ENCODE measurements around the gene ENDOU.

ENDOU gene

GRCh38 chr12:47753021-47754001 lies 28.0 kb upstream of the ENDOU start:
- Histone ChIP-seq H4K20me1 (ENCODE audit: insufficient read depth, low read length, poor library complexity, severe bottlenecking) (no peaks in the 10 kb centered on the region), H3K79me2 (ENCODE audit: insufficient read depth, low read length) (peaks cover 35% of the 10 kb centered on the region), H3K9me3 (ENCODE audit: insufficient read depth, low read depth, low read length) (no peaks in the 10 kb centered on the region), H3K9me2 (replicated peaks; ENCODE audit: low read depth, low read length) (no peaks in the 10 kb centered on the region), H2AFZ (ENCODE audit: low read length) (no peak overlapping the region), H3K36me3 (ENCODE audit: insufficient read depth, low read length) (no peaks in the 10 kb centered on the region; the same call in 1 of the 2 replicates), H3K4me1 (ENCODE audit: insufficient read depth, low read length, poor library complexity, severe bottlenecking) (peaks cover 57% of the 10 kb centered on the region), H3K4me3 (ENCODE audit: low read length, poor library complexity, severe bottlenecking) (peak overlapping the region; percentile 66), H3K4me2 (ENCODE audit: low read depth, low read length, poor library complexity, severe bottlenecking) (peak overlapping the region; percentile 74), H3K27me3 (ENCODE audit: insufficient read depth, low read length, poor library complexity, severe bottlenecking) (no peaks in the 10 kb centered on the region), H3K9ac (ENCODE audit: low read depth, low read length, poor library complexity, severe bottlenecking) (peak overlapping the region; percentile 67), H3F3A (ENCODE audit: low read depth) (no peaks in the 10 kb centered on the region)
- TF ChIP-seq CTCF (conservative IDR thresholded peaks at IDR 0.05; ENCODE audit: low read length) (no peak), EZH2phosphoT487 (IDR thresholded peaks at IDR 0.05; ENCODE audit: borderline replicate concordance) (no peak)

- no peak for TF ChIP-seq EZH2phosphoT487 (IDR thresholded peaks at IDR 0.05; ENCODE audit: borderline replicate concordance)
- Histone ChIP-seq H3K9me3 (ENCODE audit: insufficient read depth, low read depth, low read length) (no peaks in the 10 kb centered on the region), H3K36me3 (ENCODE audit: insufficient read depth, low read length) (no peaks in the 10 kb centered on the region; the same call in 1 of the 2 replicates), H3K4me1 (ENCODE audit: insufficient read depth, low read length, poor library complexity, severe bottlenecking) (peaks cover 50% of the 10 kb centered on the region), H3K4me3 (ENCODE audit: low read length, poor library complexity, severe bottlenecking) (peak overlapping the region; percentile 66), H3K79me2 (ENCODE audit: insufficient read depth, low read length) (peaks cover 28% of the 10 kb centered on the region), H3K27me3 (ENCODE audit: insufficient read depth, low read length, poor library complexity, severe bottlenecking) (no peaks in the 10 kb centered on the region), H2AFZ (ENCODE audit: low read length) (no peak overlapping the region), H3K4me2 (ENCODE audit: low read depth, low read length, poor library complexity, severe bottlenecking) (peak overlapping the region; percentile 74), H3K9ac (ENCODE audit: low read depth, low read length, poor library complexity, severe bottlenecking) (peak overlapping the region; percentile 67), H4K20me1 (ENCODE audit: insufficient read depth, low read length, poor library complexity, severe bottlenecking) (no peaks in the 10 kb centered on the region), H3F3A (ENCODE audit: low read depth) (no peaks in the 10 kb centered on the region), H3K9me2 (replicated peaks; ENCODE audit: low read depth, low read length) (no peaks in the 10 kb centered on the region)
These were observed 27.3 kb upstream of the ENDOU start for GRCh38 chr12:47752552-47752951.

GRCh38 chr12:47752121-47752520 lies 26.8 kb upstream of the ENDOU start:
- TF ChIP-seq EZH2phosphoT487 (IDR thresholded peaks at IDR 0.05; ENCODE audit: borderline replicate concordance) (no peak), CTCF (conservative IDR thresholded peaks at IDR 0.05; ENCODE audit: low read length) (no peak)
- Histone ChIP-seq H2AFZ (ENCODE audit: low read length) (no peak overlapping the region), H3K9ac (ENCODE audit: low read depth, low read length, poor library complexity, severe bottlenecking) (no peak overlapping the region), H3K27me3 (ENCODE audit: insufficient read depth, low read length, poor library complexity, severe bottlenecking) (no peaks in the 10 kb centered on the region), H3K4me1 (ENCODE audit: insufficient read depth, low read length, poor library complexity, severe bottlenecking) (peaks cover 46% of the 10 kb centered on the region), H3K36me3 (ENCODE audit: insufficient read depth, low read length) (no peaks in the 10 kb centered on the region; the same call in 1 of the 2 replicates), H3K79me2 (ENCODE audit: insufficient read depth, low read length) (peaks cover 23% of the 10 kb centered on the region; the same call in 1 of the 2 replicates), H3F3A (ENCODE audit: low read depth) (no peaks in the 10 kb centered on the region), H3K9me2 (replicated peaks; ENCODE audit: low read depth, low read length) (no peaks in the 10 kb centered on the region), H4K20me1 (ENCODE audit: insufficient read depth, low read length, poor library complexity, severe bottlenecking) (no peaks in the 10 kb centered on the region), H3K4me3 (ENCODE audit: low read length, poor library complexity, severe bottlenecking) (no peak overlapping the region), H3K4me2 (ENCODE audit: low read depth, low read length, poor library complexity, severe bottlenecking) (no peak overlapping the region), H3K9me3 (ENCODE audit: insufficient read depth, low read depth, low read length) (no peaks in the 10 kb centered on the region)
